ENCODE results near the gene UCK1.

UCK1 gene

DNA sequence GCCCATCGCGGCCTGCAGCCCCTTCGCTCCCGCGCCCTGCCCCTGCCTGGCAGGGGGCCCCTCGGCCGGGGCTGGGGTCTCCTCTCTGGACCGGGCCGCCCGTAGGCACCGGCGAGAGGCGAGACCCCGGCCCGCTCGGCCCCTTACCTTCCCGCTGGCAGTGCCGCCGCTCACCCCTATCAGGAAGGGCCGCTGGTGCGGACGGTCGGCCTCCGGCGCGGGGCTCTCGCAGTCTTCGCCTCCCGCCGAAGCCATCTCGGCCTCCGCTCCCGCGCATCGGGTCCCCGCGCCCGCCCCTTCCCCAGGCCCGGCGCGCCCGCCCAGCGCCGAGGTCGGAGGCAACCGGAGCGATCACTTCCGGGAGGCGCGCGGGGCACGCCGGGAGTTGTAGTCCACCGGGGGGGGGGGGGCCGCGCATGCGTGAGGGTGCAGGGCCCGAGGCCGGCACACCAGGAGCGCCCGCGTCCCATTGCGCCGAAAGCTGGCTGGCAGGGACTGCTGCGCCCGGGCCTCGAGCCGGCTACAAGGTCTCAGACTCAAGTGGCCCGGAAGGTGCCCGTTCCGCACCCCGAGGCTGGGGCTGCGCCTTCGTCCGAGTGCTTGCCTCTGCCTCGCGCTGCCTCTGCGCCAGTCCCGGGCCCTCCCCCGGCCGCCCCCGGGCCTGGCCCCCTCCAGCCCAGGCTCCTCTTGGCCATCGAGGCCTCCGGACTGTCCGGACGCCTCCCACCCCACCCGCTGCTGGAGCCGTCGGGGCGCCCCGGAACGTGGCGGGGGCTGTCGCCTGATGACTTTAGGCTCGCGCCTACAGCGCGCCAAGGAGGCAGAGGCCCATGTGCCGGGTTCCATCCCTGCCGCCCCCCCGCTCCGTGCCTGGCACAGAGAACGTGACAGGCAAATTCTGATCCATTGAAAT lies at the start of gene UCK1:
Gene UCK1 (minus strand): TSS at position 344 of the 913 bp plus-strand sequence. CDS start 89 bp downstream, at position 255.
- DNase-seq: peak; percentile 17 to 65 (median 38)

DNA sequence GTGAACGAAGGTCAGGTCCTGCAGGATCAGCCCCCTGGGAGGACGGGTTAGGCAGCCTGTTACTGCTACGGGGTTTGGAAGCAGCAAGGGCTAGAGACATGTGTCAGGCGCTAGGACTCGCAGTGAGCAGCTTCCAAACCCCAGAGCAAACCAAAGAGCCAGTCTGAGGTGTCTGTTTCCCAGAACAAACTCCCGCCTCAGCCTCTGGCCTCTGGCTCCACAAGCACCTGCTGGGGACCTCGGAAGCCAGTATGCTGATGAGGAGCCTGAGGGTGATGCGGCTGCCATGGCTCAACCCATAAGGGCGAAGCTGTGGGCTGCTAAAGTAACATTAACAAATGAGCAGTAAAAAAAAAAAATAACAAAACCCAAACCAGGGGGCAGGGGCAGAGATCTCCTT lies 49.3 kb upstream of the UCK1 start:
- no peak for DNase-seq

GRCh38 chr9:131579789-131580211 lies 48.7 kb upstream of the UCK1 start:
- DNase-seq: no peak

GRCh38 chr9:131578731-131579504 lies 47.9 kb upstream of the UCK1 start:
- DNase-seq: peak in 2 of 4 experiments; percentile 25 to 52

DNA sequence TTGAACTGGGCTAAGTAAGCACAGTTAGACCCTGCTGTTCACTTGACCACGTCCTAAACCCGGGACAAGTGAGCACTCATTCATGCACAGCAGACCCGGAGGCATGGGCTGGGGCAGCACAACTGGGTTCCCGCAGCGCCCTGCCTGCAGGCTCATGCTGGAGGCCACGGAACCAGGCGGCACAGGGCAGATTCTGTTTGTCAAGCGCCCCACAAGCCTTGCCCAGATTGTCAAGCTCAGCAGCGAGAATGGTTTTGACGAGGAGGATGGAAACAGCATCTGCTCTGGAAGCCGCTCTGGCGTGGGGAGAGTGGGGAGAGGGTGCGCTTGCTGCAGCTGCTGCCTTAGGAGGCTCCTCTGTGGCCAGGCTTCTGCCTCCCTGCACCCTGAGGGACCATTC lies 47.0 kb upstream of the UCK1 start:
- no peak for DNase-seq

- DNase-seq: no peak
Measured at GRCh38 chr9:131577005-131578000, 46.2 kb upstream of the UCK1 start.

GRCh38 chr9:131575946-131576853 lies 45.1 kb upstream of the UCK1 start:
- no peak for DNase-seq

DNA sequence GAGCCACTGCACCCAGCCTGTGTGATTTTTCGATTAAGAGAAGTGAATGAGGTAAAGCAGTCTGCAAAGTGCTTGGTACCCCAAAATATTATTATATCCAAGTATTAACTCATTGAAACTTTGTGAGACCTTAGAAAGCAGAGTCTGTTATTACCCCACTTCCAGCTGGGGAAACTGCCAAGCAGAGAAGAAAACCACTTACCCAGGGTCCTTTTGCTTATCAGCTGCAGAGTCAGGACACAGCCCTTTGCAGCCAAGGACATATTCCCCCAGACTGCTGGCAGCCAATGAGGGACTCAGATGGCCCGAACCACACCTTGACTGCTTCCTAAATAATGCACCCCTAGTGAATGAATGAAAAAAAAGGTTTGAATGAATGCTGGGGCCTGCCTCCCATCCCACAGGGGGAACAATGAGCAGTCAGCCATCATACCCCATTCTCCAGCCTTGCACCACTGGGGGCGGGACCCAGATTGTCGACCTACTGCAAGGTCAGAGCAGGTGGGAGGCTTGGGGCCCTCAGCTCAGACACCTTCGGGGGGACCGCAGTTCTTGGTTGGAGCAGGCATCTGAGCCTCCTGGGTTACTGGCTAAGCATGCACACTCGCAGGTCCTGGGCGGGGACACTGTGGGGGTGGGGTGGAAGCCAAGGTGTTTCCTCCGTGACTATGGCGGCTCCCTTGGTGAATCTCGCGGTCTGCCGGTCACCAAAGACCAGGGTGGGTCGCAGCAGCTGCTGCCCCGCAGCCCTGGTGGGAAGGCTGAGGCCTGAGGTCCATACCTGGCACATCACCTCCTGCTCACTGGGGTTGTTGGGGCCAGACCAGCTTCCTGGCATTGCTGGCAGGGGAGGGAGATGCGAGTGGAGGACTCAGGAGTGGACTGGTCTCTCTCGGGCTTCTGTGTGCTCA lies 43.9 kb upstream of the UCK1 start:
- no peak for DNase-seq

GRCh38 chr9:131567910-131568309 lies 36.8 kb upstream of the UCK1 start:
- no peak for DNase-seq

GRCh38 chr9:131566158-131566557 lies 35.1 kb upstream of the UCK1 start:
- no peak for DNase-seq

DNA sequence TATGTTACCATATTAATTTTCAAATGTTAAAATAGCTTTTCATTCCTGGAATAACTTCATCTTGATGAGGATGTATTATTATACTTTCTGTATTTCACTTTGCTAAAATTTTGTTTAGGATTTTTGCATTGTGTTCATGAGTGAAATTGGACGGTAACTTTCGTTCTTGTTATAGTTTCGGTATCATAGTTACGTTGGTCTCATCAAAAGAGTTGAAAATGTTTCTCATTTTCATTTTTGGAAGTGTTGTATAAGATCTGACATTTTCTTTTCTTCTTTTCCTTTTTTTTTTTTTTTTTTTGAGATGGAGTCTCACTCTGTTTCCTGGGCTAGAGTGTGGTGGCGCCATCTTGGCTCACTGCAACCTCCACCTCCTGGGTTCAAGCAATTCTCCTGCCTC lies 34.3 kb upstream of the UCK1 start:
- DNase-seq: no peak

GRCh38 chr9:131562032-131562959 lies 31.2 kb upstream of the UCK1 start:
- no peak for DNase-seq

DNA sequence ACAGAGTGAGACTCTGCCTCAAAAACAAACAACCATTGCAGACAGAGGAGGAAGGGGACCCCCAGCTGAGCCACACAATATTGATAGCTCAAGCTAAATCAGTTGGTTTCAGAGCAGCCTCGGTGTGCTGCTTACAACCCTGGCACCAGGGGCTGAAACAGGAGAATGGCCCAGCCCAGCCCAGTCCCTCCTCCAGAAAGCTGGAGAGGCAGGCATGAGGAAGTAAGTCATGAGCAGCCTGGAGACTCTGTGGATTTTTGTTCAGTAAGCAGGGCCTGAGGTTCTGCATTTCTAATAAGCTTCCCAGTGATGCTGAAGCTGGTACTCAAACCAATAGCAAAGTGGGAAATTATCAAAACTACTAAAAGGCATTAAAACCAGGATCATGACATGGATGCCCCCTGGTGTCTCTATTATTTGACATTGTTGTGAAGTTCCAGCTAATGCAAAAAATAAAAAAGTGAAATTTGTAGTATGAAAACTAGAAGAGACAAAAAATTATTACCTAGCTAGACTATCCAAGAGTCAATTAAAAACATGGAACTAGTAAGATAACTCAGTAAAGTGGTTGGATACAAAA lies 28.4 kb upstream of the UCK1 start:
- DNase-seq: no peak

DNA sequence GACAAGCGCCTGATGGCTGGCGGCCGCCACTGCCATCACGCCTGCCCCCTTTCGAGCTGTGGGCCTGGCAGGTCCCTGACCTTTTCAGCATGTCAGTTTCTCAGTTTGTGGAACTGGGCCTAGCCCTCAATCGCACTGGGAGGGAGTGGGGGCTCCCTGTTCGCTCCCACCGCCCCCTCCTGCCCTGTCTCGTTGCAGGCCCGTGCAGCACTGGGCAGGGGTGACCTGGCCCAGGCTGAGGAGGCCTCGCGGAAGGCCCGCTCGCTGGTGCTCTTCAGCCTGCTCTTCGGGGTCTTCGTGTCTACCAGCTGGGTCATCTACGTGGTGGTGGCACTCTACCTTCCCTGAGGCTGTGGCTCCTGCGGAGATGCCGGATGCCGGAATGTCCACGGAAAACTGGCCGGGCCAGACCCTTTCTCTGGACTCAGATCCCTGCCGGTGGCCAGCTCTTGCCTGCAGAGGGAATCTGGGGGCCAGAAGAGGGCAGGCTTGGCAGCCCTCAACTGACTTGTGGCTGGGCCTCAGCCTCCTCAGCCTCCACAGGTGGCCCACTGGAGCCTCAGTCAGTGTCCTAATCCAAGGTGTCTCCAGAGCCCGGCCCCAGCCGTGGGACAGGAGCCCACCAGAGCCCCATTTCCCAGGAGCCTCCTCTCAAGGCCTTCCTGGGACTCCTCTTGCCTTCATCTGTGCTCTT lies 26.9 kb upstream of the UCK1 start:
- DNase-seq: no peak

- DNase-seq: no peak
Measured at GRCh38 chr9:131555841-131556673, 25.0 kb upstream of the UCK1 start.

DNA sequence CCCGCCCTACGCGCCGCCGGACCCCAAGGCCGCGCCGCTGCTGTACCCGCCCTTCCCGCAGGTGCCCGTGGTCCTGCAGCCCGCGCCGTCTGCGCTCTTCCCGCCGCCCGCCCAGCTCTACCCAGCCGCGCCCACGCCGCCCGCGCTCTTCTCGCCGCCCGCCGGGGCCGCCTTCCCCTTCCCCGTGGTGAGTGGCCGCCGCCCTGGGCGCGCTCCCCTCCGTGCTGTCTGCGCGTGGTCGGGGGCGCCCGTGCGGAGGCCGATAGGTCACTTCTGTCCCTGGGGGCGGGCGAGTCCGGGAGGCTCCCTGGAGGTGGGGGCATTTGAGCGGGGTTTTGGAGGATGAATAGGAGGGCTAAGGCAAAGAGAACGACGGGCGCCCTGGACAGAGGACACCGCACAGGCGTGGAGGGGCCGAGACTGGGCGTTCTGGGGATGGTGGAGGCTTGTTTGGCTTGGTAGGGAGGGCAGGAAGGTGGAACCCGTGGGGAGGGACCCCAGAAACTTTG lies 23.8 kb upstream of the UCK1 start:
- DNase-seq: no peak

Data from activated naive CD4-positive, alpha-beta T cell (primary cell).